GM18499 (cell line): ENCODE data around the gene FAM216B.
"Not testable (repeated sequence)": the region's sequence is repeated elsewhere in the genome, so short reads cannot be mapped to it uniquely, and the experiment has no call there.

Experiments used
- ATAC-seq: cut with Tn5 transposase; IDR thresholded peaks from one replicate; pipeline ENCODE4 v1.9.1; 2021; ENCODE audit warnings: moderate number of reproducible peaks; ENCODE audit not compliant: insufficient read depth, unreplicated experiment

Gene FAM216B

GRCh38 chr13:42781352-42781751, at the start of gene FAM216B:
Gene FAM216B (plus strand): TSS chr13:42781584. CDS start chr13:42784068, 2,484 bp downstream.
- no peak for ATAC-seq

DNA sequence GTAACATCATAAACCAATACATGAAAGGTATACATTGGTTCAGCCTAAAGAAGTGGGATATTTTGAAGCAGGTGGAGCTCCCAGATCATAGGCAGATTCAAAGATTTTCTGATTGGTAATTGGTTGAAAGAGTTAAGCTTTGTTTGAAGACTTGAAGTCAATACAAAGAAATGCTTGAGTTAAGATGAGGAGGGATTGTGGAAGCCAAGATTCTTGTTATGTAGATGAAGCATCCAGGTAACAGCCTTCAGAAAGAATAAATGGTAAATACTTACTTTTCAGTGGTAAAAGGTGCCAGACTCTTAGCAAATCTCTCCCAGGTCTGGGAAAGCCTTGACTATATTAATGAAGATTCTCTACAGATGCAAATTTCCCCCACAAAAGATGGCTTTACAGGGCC, 49.3 kb upstream of the FAM216B start:
- no peak for ATAC-seq

- ATAC-seq: no peak
These were observed 48.3 kb upstream of the FAM216B start for GRCh38 chr13:42733046-42733445.

GRCh38 chr13:42735010-42735409, 46.4 kb upstream of the FAM216B start:
- no peak for ATAC-seq

DNA sequence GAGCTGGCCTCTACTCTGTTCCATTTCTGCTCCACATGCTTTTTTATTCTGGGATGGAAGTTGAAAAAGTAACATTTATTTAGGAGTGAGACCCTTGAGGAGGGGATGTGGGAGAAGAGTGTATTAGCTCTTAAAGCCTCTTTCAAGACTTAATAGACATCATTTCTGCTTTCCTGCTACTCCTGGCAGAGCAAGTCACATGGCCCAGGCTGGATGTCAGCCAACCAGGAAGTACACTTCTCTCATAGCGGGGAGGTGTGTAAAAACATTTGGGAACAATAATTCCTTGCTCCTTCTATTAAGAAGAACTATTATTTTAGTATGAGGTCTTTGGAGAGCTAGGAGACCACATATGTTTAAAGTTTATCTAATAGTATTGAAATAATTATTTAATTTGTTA, 40.6 kb upstream of the FAM216B start:
- ATAC-seq: no peak

DNA sequence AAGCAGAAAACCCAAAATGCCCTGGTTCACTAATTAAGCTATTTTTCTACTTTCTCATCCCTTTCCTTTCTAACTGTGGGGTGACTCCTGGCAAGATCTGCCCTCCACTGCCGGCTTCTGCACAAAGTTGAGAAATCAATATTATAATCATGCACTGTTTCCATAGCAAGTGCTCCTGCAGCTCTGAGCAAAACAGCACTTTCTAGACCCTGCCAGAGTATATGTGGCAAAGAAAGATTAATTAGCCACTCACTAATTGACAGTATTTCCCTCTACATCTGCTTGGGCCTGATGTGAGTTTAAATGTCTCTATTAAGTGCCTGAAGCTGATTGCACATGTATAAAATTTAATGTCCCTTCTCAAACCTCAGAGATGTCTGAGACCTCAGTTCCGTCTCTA, 39.5 kb upstream of the FAM216B start:
- no peak for ATAC-seq

- ATAC-seq: no peak
These were observed 35.7 kb upstream of the FAM216B start for GRCh38 chr13:42745655-42746054.

DNA sequence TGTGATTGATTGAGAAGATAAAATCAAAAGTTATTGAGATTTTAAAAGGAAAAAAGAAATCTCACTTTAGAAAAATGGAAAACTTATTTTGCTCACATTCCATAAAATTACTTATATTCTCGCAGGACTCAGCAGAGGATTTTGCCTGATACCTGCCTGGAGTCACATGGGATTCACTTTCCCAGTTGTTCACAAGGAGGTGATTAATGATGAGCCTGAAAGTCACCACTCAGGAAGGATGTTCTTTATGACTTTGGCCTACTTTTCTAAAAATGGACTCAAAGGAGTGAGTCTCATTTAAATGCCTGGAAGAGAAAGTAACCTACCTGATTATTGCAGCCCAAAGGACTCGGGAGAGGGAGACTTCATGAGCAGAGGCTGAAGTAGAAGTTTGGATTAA, 34.5 kb upstream of the FAM216B start:
- no peak for ATAC-seq

DNA sequence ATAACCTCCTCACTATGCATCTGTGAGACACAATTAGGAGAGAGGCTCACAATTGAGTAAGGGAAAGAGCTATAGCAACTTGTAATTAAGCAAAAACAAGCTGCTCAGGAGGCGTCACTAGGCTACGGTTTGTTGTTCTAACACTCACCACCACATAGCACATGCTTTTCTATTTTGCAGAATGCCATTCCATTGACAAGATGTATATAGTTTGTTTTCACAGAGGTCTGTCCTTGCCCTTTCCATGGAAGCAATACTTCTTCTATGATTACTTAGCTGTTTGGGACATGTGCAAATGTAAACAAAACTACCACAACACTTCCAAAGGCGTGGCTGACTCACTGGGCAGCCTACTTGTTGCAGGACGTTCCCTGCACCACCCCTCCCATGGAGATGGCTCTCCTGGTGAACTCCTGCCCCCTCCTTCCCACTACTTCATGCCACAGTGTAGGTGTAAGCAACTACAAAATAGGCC, 33.9 kb upstream of the FAM216B start:
- no peak for ATAC-seq

GRCh38 chr13:42750794-42751193, 30.6 kb upstream of the FAM216B start:
- no peak for ATAC-seq

- ATAC-seq: no peak
These were observed 29.7 kb upstream of the FAM216B start for GRCh38 chr13:42751693-42752092.

DNA sequence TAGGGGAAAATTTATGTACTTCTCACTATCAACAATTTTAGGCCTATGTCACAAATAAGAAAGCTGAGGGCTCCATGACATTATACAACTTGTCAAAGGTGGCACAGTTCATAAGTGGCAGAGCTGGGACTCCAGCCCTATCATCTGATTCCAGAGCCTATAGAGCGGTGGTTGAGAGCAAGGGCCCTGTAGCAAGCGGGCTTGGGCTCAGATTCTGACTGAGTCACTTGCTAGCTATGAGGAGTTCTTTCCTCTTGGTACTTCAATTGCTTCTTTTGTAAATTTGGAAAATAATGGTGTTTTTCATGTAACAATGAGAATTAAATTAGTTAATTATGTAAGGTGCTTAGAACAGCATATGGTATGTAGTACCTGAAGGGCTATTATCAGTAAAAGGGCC, 28.7 kb upstream of the FAM216B start:
- no peak for ATAC-seq

DNA sequence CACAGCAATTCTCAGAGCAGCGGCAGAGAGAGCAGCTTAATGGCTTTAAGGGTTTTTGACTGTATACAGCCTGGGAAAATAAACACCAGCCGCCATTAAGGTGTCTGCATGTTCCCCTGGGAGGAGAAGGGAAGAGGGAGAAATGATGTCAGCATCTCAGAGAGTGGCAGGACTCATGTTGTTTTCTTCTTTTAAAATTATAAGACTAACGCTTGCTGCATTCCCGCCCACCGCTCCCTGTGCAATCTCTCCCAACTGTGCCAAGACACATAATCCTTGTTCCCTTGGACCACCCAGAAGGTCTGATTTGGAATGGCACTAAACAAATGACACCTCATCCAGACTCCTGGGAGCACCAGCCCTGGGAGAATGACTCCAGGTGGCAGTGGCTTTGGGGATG, 27.7 kb upstream of the FAM216B start:
- no peak for ATAC-seq

DNA sequence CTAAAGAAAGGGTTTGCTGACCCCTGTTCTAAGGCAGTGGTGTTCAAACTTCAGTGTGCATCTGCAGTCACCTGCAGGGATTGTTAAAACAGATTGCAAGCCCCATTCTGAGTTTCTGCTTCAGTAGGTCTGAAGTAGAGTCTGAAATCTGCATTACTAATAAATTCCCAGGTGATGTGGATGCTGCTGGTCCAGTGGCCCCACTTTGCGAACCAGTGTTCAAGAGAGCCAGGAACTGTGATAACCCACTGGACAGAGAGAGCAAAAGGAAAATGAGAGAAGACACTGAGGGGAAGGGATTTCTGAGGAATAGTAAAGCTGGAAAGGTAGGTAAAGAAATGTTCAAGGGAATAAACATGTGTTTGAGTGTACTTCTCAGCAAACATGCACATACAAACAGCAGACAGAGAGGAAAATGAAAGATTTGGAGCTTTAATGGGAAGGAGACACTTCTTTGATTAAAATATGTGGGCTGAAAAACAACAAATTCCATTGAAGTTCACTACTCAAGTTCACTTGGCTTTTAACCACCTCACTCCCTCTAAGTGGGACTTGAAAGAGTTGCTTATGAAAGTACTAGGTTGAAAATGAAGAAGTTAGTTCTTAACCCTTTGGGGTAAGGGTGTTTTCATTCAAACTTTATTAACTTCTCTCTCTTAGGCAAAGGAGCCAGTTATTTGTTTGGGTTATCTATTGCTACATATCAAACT, 26.4 kb upstream of the FAM216B start:
- no peak for ATAC-seq

DNA sequence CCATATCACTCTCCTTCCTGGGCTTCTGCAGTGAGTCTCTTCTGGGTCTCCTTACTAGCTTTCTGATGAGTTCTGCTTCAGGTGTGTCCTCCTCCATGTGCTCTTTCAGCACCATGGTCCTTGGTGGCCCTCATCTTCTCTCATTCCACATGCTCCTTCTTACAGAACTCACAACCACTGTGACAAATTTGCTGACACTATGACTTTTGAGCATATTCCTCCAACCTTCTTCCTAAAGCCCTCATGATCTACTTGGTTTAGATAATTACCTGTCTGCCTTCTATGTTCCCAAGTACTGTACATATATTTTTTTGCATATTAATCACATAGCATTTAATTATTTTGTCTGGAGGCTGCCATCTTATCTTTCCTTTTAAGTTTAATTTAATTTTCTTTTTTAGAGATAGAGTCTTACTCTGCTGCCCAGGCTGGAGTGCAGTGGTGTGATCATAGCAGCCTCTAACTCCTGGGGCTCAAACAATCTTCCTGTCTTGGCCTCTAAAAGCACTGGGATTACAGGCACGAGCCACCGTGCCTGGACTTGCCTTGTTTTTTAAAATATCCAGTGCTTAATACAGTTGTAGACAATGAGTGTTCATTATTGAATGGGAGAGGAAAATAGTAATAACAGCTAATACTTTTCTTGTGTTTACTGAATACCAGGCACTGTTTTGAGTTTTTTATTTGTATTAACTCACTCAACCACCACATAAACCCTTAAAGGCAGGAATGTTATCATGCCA, 23.5 kb upstream of the FAM216B start:
- ATAC-seq: no peak

- ATAC-seq: no peak
These were observed 22.9 kb upstream of the FAM216B start for GRCh38 chr13:42758515-42758914.

DNA sequence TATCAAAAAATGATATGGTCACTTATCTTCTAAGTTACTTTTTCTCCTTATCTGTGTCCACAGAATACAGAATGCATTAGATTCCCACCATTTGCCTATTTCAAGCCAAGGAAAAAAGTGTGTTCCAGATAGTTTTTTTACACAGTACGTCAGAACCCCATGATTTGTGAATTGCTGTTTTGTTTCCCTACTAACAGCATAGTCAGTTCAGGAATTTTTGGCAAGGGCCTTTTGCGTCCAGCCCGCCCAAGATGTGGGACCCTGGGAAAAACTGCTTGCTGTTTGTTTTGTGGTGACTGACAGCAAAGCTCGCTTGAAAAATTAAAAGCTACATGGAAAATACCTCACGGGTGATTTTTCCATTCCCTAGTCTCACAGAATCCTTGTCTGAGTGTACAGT, 20.4 kb upstream of the FAM216B start:
- no peak for ATAC-seq

DNA sequence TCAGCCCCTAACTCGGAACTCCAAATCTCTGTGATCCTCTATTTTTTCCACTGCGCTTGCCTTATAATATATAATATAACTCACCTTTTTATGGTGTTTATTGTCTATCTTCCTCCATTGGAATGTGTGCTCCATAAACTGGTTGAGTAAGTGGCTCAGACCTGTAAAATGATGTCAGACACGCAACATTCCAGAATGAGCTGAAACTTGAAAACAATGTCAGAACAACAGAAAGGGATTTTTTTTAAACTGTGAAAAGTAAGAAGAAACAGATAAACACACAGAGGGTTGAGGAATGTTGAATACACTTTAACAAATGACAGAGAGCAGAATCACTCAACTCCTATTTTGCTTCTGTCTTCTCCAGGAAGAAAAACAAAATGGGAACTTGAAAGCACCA, 19.1 kb upstream of the FAM216B start:
- no peak for ATAC-seq

- no peak for ATAC-seq
These were observed 18.5 kb upstream of the FAM216B start for GRCh38 chr13:42762917-42763316.

DNA sequence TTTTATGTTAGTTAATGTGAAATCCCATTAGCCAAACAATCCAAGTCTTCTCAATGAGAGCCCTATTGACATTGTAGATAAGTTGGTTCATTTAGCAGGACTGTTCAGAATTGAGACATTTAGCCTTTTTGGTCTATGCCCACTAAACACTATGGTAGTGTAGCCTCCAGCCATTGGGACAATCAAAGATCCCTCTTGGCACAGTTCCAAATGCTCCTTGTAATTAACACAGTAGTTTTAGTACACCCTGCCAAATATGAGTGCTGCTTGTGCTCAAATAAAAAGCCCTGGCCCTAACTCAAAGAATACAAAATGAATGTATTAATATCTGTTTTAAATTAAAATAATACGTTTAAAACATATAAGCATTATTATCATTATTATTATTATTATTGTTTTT, 15.4 kb upstream of the FAM216B start:
- no peak for ATAC-seq

GRCh38 chr13:42769650-42770049, 11.7 kb upstream of the FAM216B start:
- no peak for ATAC-seq

GRCh38 chr13:42776558-42776957, 4.8 kb upstream of the FAM216B start:
- ATAC-seq: not testable (repeated sequence)
